ENCODE results near the gene NHLRC4.

The NHLRC4 gene

GRCh38 chr16:565419-566330, 1.1 kb upstream of the NHLRC4 start:
- no peak for DNase-seq (ENCODE audit: low read depth, low spot score)

- no peak for DNase-seq (ENCODE audit: low read depth, low spot score)
Measured at GRCh38 chr16:567373-568256, 810 bp downstream of the NHLRC4 start.

GRCh38 chr16:568401-569258, 1.8 kb downstream of the NHLRC4 start:
- no peak for DNase-seq (ENCODE audit: low read depth, low spot score)

- DNase-seq (ENCODE audit: low read depth, low spot score): no peak
Measured at GRCh38 chr16:569445-570254, 2.8 kb downstream of the NHLRC4 start, which contains the start of gene PIGQ. TSS of gene PIGQ (plus strand) at chr16:569968. CDS start at chr16:574075, 4,107 bp downstream.

- no peak for DNase-seq (ENCODE audit: low read depth, low spot score)
Measured at GRCh38 chr16:572865-573650, 6.3 kb downstream of the NHLRC4 start.

- DNase-seq (ENCODE audit: low read depth, low spot score): no peak
Measured at GRCh38 chr16:574021-574760, 7.4 kb downstream of the NHLRC4 start.

- no peak for DNase-seq (ENCODE audit: low read depth, low spot score)
Measured at GRCh38 chr16:575354-576196, 8.8 kb downstream of the NHLRC4 start.

GRCh38 chr16:576197-576822, 9.5 kb downstream of the NHLRC4 start:
- DNase-seq (ENCODE audit: low read depth, low spot score): no peak

GRCh38 chr16:576823-577201, 10.0 kb downstream of the NHLRC4 start:
- no peak for DNase-seq (ENCODE audit: low read depth, low spot score)

GRCh38 chr16:577796-578195, 11.0 kb downstream of the NHLRC4 start:
- DNase-seq (ENCODE audit: low read depth, low spot score): no peak

GRCh38 chr16:578232-578869, 11.5 kb downstream of the NHLRC4 start:
- DNase-seq (ENCODE audit: low read depth, low spot score): no peak

- no peak for DNase-seq (ENCODE audit: low read depth, low spot score)
Measured at GRCh38 chr16:578870-579405, 12.1 kb downstream of the NHLRC4 start.

GRCh38 chr16:580141-580945, 13.5 kb downstream of the NHLRC4 start:
- no peak for DNase-seq (ENCODE audit: low read depth, low spot score)

GRCh38 chr16:580946-581498, 14.2 kb downstream of the NHLRC4 start:
- no peak for DNase-seq (ENCODE audit: low read depth, low spot score)

GRCh38 chr16:582218-582613, 15.4 kb downstream of the NHLRC4 start:
- DNase-seq (ENCODE audit: low read depth, low spot score): no peak
